Measurements from ENCODE around the gene GFOD2. TPM values are rescaled to one million over a fixed set of nuclear protein-coding genes. Genes with fewer than 3 reads are reported as not detected.
A peak's percentile ranks its signal among the peaks of the same experiment; 100 is the strongest.

The GFOD2 gene
- total RNA-seq, 6 experiments from 2014 or later = 14.4 to 19.4 (median 16.9) TPM

GRCh38 chr16:67644038-67644437 is 75.1 kb downstream of the GFOD2 start:
- TF ChIP-seq CTCF (IDR thresholded peaks at IDR 0.05) = no peak
- Mint-ChIP-seq H3K4me1 (ENCODE audit: low read depth) (peaks cover 5% of the 10 kb centered on the region; the same call in 1 of the 2 replicates), H3K27me3 (ENCODE audit: insufficient read depth) (peaks cover 27% of the 10 kb centered on the region), H3K27ac (no peak overlapping the region), H3K9me3 (no peaks in the 10 kb centered on the region), H3K4me3 (no peak overlapping the region), H3K36me3 (ENCODE audit: low read depth) (peaks cover 7% of the 10 kb centered on the region)
- DNase-seq = no peak

- DNase-seq = peak; percentile 7
- Mint-ChIP-seq H3K27me3 (ENCODE audit: insufficient read depth) (peaks cover 17% of the 10 kb centered on the region), H3K4me3 (no peak overlapping the region), H3K27ac (no peak overlapping the region), H3K36me3 (ENCODE audit: low read depth) (peaks cover 13% of the 10 kb centered on the region), H3K9me3 (no peaks in the 10 kb centered on the region), H3K4me1 (ENCODE audit: low read depth) (peaks cover 5% of the 10 kb centered on the region; the same call in 1 of the 2 replicates)
- no peak for TF ChIP-seq CTCF (IDR thresholded peaks at IDR 0.05)
Observed at GRCh38 chr16:67641779-67642708, 77.1 kb downstream of the GFOD2 start.

GRCh38 chr16:67637625-67638024 is 81.5 kb downstream of the GFOD2 start:
- no peak for TF ChIP-seq CTCF (IDR thresholded peaks at IDR 0.05)
- peaks cover 5% of the 10 kb centered on the region; the same call in 1 of the 2 replicates for H3K4me1 Mint-ChIP-seq (ENCODE audit: low read depth)
- H3K4me3 Mint-ChIP-seq = no peak overlapping the region
- H3K27me3 Mint-ChIP-seq (ENCODE audit: insufficient read depth) = no peaks in the 10 kb centered on the region; the same call in 1 of the 2 replicates
- no peak overlapping the region for H3K27ac Mint-ChIP-seq
- peaks cover 19% of the 10 kb centered on the region for H3K36me3 Mint-ChIP-seq (ENCODE audit: low read depth)
- H3K9me3 Mint-ChIP-seq = no peaks in the 10 kb centered on the region
- no peak for DNase-seq

GRCh38 chr16:67636713-67637112 is 82.4 kb downstream of the GFOD2 start:
- Mint-ChIP-seq H3K36me3 (ENCODE audit: low read depth) (peaks cover 19% of the 10 kb centered on the region), H3K4me1 (ENCODE audit: low read depth) (no peaks in the 10 kb centered on the region), H3K27ac (no peak overlapping the region), H3K9me3 (no peaks in the 10 kb centered on the region), H3K27me3 (ENCODE audit: insufficient read depth) (no peaks in the 10 kb centered on the region; the same call in 1 of the 2 replicates), H3K4me3 (no peak overlapping the region)
- TF ChIP-seq CTCF (IDR thresholded peaks at IDR 0.05) = no peak
- DNase-seq = no peak

- DNase-seq = no peak
- no peak overlapping the region for H3K27ac Mint-ChIP-seq
- no peaks in the 10 kb centered on the region; the same call in 1 of the 2 replicates for H3K27me3 Mint-ChIP-seq (ENCODE audit: insufficient read depth)
- no peak overlapping the region for H3K4me3 Mint-ChIP-seq
- peaks cover 13% of the 10 kb centered on the region for H3K36me3 Mint-ChIP-seq (ENCODE audit: low read depth)
- no peak for TF ChIP-seq CTCF (IDR thresholded peaks at IDR 0.05)
- no peaks in the 10 kb centered on the region for H3K9me3 Mint-ChIP-seq
- H3K4me1 Mint-ChIP-seq (ENCODE audit: low read depth) = no peaks in the 10 kb centered on the region
Observed at GRCh38 chr16:67632415-67633172, 86.5 kb downstream of the GFOD2 start.

Measured in HFFc6 (cell line).